Activated CD4-positive, alpha-beta T cell treated with anti-CD3 and anti-CD28 coated beads for 1 hour (primary cell): ENCODE measurements around the gene KRT3.
"Not testable (repeated sequence)": the region's sequence is repeated elsewhere in the genome, so short reads cannot be mapped to it uniquely, and the experiment has no call there.

Experiments used
- DNase-seq: peaks from one replicate; pipeline ENCODE4 v3.0.0-alpha.2; 2020

KRT3 gene

GRCh38 chr12:52796839-52797528, 1.1 kb upstream of the KRT3 start:
- no peak for DNase-seq

GRCh38 chr12:52796429-52796794, 495 bp upstream of the KRT3 start:
- DNase-seq: no peak

- not testable (repeated sequence) for DNase-seq
Measured at GRCh38 chr12:52795332-52795674, 614 bp downstream of the KRT3 start.

- DNase-seq: no peak
Measured at GRCh38 chr12:52794479-52795331, 1.2 kb downstream of the KRT3 start.

GRCh38 chr12:52792185-52793029, 3.5 kb downstream of the KRT3 start:
- no peak for DNase-seq

- no peak for DNase-seq
Measured at GRCh38 chr12:52791271-52792184, 4.4 kb downstream of the KRT3 start.

GRCh38 chr12:52790427-52791270, 5.3 kb downstream of the KRT3 start:
- no peak for DNase-seq

- DNase-seq: no peak
Measured at GRCh38 chr12:52789637-52790426, 6.1 kb downstream of the KRT3 start.

- no peak for DNase-seq
Measured at GRCh38 chr12:52788876-52789636, 6.9 kb downstream of the KRT3 start.

GRCh38 chr12:52788192-52788875, 7.6 kb downstream of the KRT3 start:
- no peak for DNase-seq

GRCh38 chr12:52787324-52788191, 8.4 kb downstream of the KRT3 start:
- no peak for DNase-seq

GRCh38 chr12:52784909-52785308, 11.0 kb downstream of the KRT3 start:
- no peak for DNase-seq

GRCh38 chr12:52783563-52784316, 12.2 kb downstream of the KRT3 start:
- no peak for DNase-seq

GRCh38 chr12:52782502-52782901, 13.4 kb downstream of the KRT3 start:
- DNase-seq: no peak

GRCh38 chr12:52781399-52782082, 14.4 kb downstream of the KRT3 start:
- no peak for DNase-seq

GRCh38 chr12:52779914-52780313, 16.0 kb downstream of the KRT3 start:
- no peak for DNase-seq

- no peak for DNase-seq
Measured at GRCh38 chr12:52778833-52779232, 17.1 kb downstream of the KRT3 start.
